ENCODE results near the gene NADK2.

The NADK2 gene

GRCh38 chr5:36151434-36152323 lies 90.0 kb downstream of the NADK2 start, which contains the start of the genes LMBRD2 and SKP2:
Gene LMBRD2 (minus strand): TSS chr5:36151887. CDS start chr5:36143349, 8,538 bp downstream.
Gene SKP2 (plus strand): TSS chr5:36152111. CDS start chr5:36152263, 152 bp downstream.
- H4K20me1 ChIP-seq (ENCODE audit: control insufficient read depth, insufficient read depth, low read depth, low read length) = no peaks in the 10 kb centered on the region
- H3K9me2 ChIP-seq (replicated peaks; ENCODE audit: control insufficient read depth, low read length) = no peaks in the 10 kb centered on the region
- peaks cover 45% of the 10 kb centered on the region for H3K36me3 ChIP-seq (ENCODE audit: control insufficient read depth, low read length)
- peak within 1 kb of the TSS; percentile 59 for H3K27ac ChIP-seq (ENCODE audit: low read depth, low read length)
- no peak for TF ChIP-seq CTCF (IDR thresholded peaks at IDR 0.05; ENCODE audit: low read depth, low read length, poor library complexity, severe bottlenecking)
- no peak for TF ChIP-seq EZH2phosphoT487 (IDR thresholded peaks at IDR 0.05; ENCODE audit: borderline replicate concordance, low read length)
- peaks cover 97% of the 10 kb centered on the region for H3K79me2 ChIP-seq (ENCODE audit: control insufficient read depth, low read length)
- H3K4me1 ChIP-seq (ENCODE audit: control insufficient read depth, low read length) = peaks cover 27% of the 10 kb centered on the region
- H3F3A ChIP-seq (ENCODE audit: control insufficient read depth, insufficient read depth) = no peaks in the 10 kb centered on the region
- H3K4me2 ChIP-seq (ENCODE audit: low read length) = peak within 1 kb of the TSS; percentile 82
- H3K4me3 ChIP-seq (ENCODE audit: low read length) = peak within 1 kb of the TSS; percentile 98
- no peaks in the 10 kb centered on the region for H3K27me3 ChIP-seq (ENCODE audit: control insufficient read depth, low read length)
- H3K9me3 ChIP-seq (ENCODE audit: control insufficient read depth, insufficient read depth, low read length) = no peaks in the 10 kb centered on the region

GRCh38 chr5:36150676-36151433 lies 90.9 kb downstream of the NADK2 start:
- Histone ChIP-seq H3F3A (ENCODE audit: control insufficient read depth, insufficient read depth) (no peaks in the 10 kb centered on the region), H3K9me2 (replicated peaks; ENCODE audit: control insufficient read depth, low read length) (no peaks in the 10 kb centered on the region), H4K20me1 (ENCODE audit: control insufficient read depth, insufficient read depth, low read depth, low read length) (no peaks in the 10 kb centered on the region), H3K4me2 (ENCODE audit: low read length) (peak overlapping the region; percentile 82), H3K36me3 (ENCODE audit: control insufficient read depth, low read length) (peaks cover 37% of the 10 kb centered on the region), H3K9me3 (ENCODE audit: control insufficient read depth, insufficient read depth, low read length) (no peaks in the 10 kb centered on the region), H3K4me1 (ENCODE audit: control insufficient read depth, low read length) (peaks cover 27% of the 10 kb centered on the region), H3K27me3 (ENCODE audit: control insufficient read depth, low read length) (no peaks in the 10 kb centered on the region), H3K79me2 (ENCODE audit: control insufficient read depth, low read length) (peaks cover 97% of the 10 kb centered on the region), H3K27ac (ENCODE audit: low read depth, low read length) (peak overlapping the region; percentile 41), H3K4me3 (ENCODE audit: low read length) (peak overlapping the region; percentile 98)
- TF ChIP-seq EZH2phosphoT487 (IDR thresholded peaks at IDR 0.05; ENCODE audit: borderline replicate concordance, low read length) (no peak), CTCF (IDR thresholded peaks at IDR 0.05; ENCODE audit: low read depth, low read length, poor library complexity, severe bottlenecking) (no peak)

- peaks cover 13% of the 10 kb centered on the region for H3K36me3 ChIP-seq (ENCODE audit: control insufficient read depth, low read length)
Observed at GRCh38 chr5:36147681-36148080, 94.0 kb downstream of the NADK2 start.

More at GRCh38 chr5:36147681-36148080, 94.0 kb downstream of the NADK2 start:
- no peak for TF ChIP-seq CTCF (IDR thresholded peaks at IDR 0.05; ENCODE audit: low read depth, low read length, poor library complexity, severe bottlenecking)
- no peak for TF ChIP-seq EZH2phosphoT487 (IDR thresholded peaks at IDR 0.05; ENCODE audit: borderline replicate concordance, low read length)
- H3K4me1 ChIP-seq (ENCODE audit: control insufficient read depth, low read length) = peaks cover 8% of the 10 kb centered on the region
- no peak overlapping the region for H3K27ac ChIP-seq (ENCODE audit: low read depth, low read length)
- no peak overlapping the region for H3K4me3 ChIP-seq (ENCODE audit: low read length)
- H3K9me3 ChIP-seq (ENCODE audit: control insufficient read depth, insufficient read depth, low read length) = no peaks in the 10 kb centered on the region
- no peaks in the 10 kb centered on the region for H3K9me2 ChIP-seq (replicated peaks; ENCODE audit: control insufficient read depth, low read length)
- H3K27me3 ChIP-seq (ENCODE audit: control insufficient read depth, low read length) = no peaks in the 10 kb centered on the region
- H4K20me1 ChIP-seq (ENCODE audit: control insufficient read depth, insufficient read depth, low read depth, low read length) = no peaks in the 10 kb centered on the region
- H3K4me2 ChIP-seq (ENCODE audit: low read length) = no peak overlapping the region
- no peaks in the 10 kb centered on the region for H3F3A ChIP-seq (ENCODE audit: control insufficient read depth, insufficient read depth)
- H3K79me2 ChIP-seq (ENCODE audit: control insufficient read depth, low read length) = peaks cover 77% of the 10 kb centered on the region
